H1 (cell line): Measurements from ENCODE around the gene CENPP. TPM values are rescaled to one million over a fixed set of nuclear protein-coding genes. Genes with fewer than 3 reads are reported as not detected.

Experiments used
- CTCF ChIA-PET: fragments of 300-600 bp; sonication (Branson Sonifier 250); formaldehyde crosslinking; loops from one replicate; lab custom pipeline; 2021; ENCODE audit not compliant: partially characterized antibody; lab: Charles Lee
- POLR2A ChIA-PET: fragments of 300-600 bp; sonication (Branson Sonifier 250); formaldehyde crosslinking; loops from one replicate; lab custom pipeline; 2021; ENCODE audit warnings: inconsistent platforms; ENCODE audit not compliant: partially characterized antibody; lab: Charles Lee
- DNase-seq, 2 experiments: peaks; one replicate each; pipeline versions ENCODE4 v3.0.0 to v3.0.0-alpha.2; 2010 to 2022; ENCODE audit warnings: low spot score in 2 of 2, low read depth in 1 of 2, mixed read lengths in 1 of 2
- FAIRE-seq: peaks from 2 replicates; lab custom pipeline; 2011; peaks lifted over from hg19 to GRCh38; lab: Jason Lieb, UNC
- H2AFZ ChIP-seq: 2 replicates; pipeline ENCODE4 v1.8.1; 2012; ENCODE audit warnings: low read length, inconsistent platforms
- H2AK5ac ChIP-seq: 2 replicates; pipeline ENCODE4 v1.6.1; 2013; ENCODE audit warnings: low read depth, low read length
- H2BK120ac ChIP-seq: replicated peaks from 2 replicates; pipeline ENCODE3; 2013; ENCODE audit warnings: low read depth, low read length, inconsistent platforms
- H2BK12ac ChIP-seq: 2 replicates; pipeline ENCODE4 v1.6.1; 2013; ENCODE audit warnings: low read depth, low read length
- H2BK15ac ChIP-seq: 2 replicates; pipeline ENCODE4 v1.6.1; 2013; ENCODE audit warnings: low read length
- H2BK20ac ChIP-seq: 2 replicates; pipeline ENCODE4 v1.6.1; 2013; ENCODE audit warnings: low read length
- H2BK5ac ChIP-seq: 2 replicates; pipeline ENCODE4 v1.6.1; 2013; ENCODE audit warnings: low read depth, low read length
- H3K14ac ChIP-seq: 2 replicates; pipeline ENCODE4 v1.6.1; 2013; ENCODE audit warnings: inconsistent platforms; ENCODE audit not compliant: insufficient read length
- H3K18ac ChIP-seq: 2 replicates; pipeline ENCODE4 v1.6.1; 2013; ENCODE audit warnings: low read length; ENCODE audit errors: extremely low read depth
- H3K23ac ChIP-seq: 2 replicates; pipeline ENCODE4 v1.6.1; 2013; ENCODE audit warnings: inconsistent platforms; ENCODE audit not compliant: insufficient read length
- H3K23me2 ChIP-seq: 2 replicates; pipeline ENCODE4 v1.6.1; 2013; ENCODE audit warnings: low read depth, low read length
- H3K27ac ChIP-seq: 2 replicates; pipeline ENCODE4 v1.6.1; 2011; ENCODE audit warnings: low read depth, low read length, inconsistent platforms
- H3K27me3 ChIP-seq, 4 experiments: replicated peaks in 1 of 4; 1 replicate in 1 of 4; 2 replicates in 3 of 4; pipeline versions ENCODE4 v1.6.1 to v1.8.1; 2011 to 2013; ENCODE audit warnings: low read length in 3 of 4, mild to moderate bottlenecking in 3 of 4, inconsistent platforms in 2 of 4, mixed read lengths in 2 of 4, moderate library complexity in 1 of 4; ENCODE audit not compliant: control insufficient read depth in 3 of 4, insufficient read depth in 3 of 4; ENCODE audit errors: extremely low read depth in 1 of 4
- H3K36me3 ChIP-seq, 4 experiments: 2 replicates each; pipeline versions ENCODE4 v1.6.1 to v1.8.1; 2011 to 2013; ENCODE audit warnings: mild to moderate bottlenecking in 4 of 4, low read length in 3 of 4, moderate library complexity in 2 of 4, control low read depth in 1 of 4, inconsistent platforms in 1 of 4; ENCODE audit not compliant: insufficient read depth in 4 of 4, control insufficient read depth in 2 of 4
- H3K4ac ChIP-seq: replicated peaks from 2 replicates; pipeline ENCODE3; 2013; ENCODE audit warnings: low read length, low read depth, mixed read lengths, inconsistent platforms; ENCODE audit not compliant: insufficient read length
- H3K4me1 ChIP-seq, 4 experiments: replicated peaks in 1 of 4; 1 replicate in 1 of 4; 2 replicates in 3 of 4; pipeline versions ENCODE4 v1.6.1 to v1.8.1; 2011 to 2013; ENCODE audit warnings: low read length in 3 of 4, inconsistent platforms in 2 of 4, mixed read lengths in 1 of 4; ENCODE audit not compliant: insufficient read depth in 4 of 4, control insufficient read depth in 3 of 4
- H3K4me2 ChIP-seq, 2 experiments: 2 replicates each; pipeline versions ENCODE4 v1.6.1 to v1.8.1; 2011 to 2013; ENCODE audit warnings: low read depth in 2 of 2, low read length in 2 of 2, control low read depth in 1 of 2, inconsistent platforms in 1 of 2, mild to moderate bottlenecking in 1 of 2; ENCODE audit not compliant: insufficient read depth in 1 of 2
- H3K4me3 ChIP-seq, 4 experiments: fragments of 200-600, 300-600 bp in 1 of 4; sonication (generic), shearing (Covaris generic), sonication (Bioruptor Twin) in 1 of 4; 2 replicates each; pipeline versions ENCODE4 v1.5.1 to v1.8.1; 2011 to 2016; ENCODE audit warnings: low read length in 4 of 4, low read depth in 3 of 4, control low read depth in 2 of 4, inconsistent platforms in 2 of 4, mild to moderate bottlenecking in 2 of 4, mixed read lengths in 1 of 4, moderate library complexity in 1 of 4; ENCODE audit not compliant: insufficient read depth in 2 of 4; ENCODE audit errors: extremely low read depth in 1 of 4
- H3K56ac ChIP-seq: replicated peaks from 2 replicates; pipeline ENCODE3; 2013; ENCODE audit warnings: low read depth, mild to moderate bottlenecking, mixed read lengths, low read length, inconsistent platforms; ENCODE audit not compliant: insufficient read length
- H3K79me1 ChIP-seq: 2 replicates; pipeline ENCODE4 v1.6.1; 2013; ENCODE audit warnings: low read depth, low read length, control low read depth
- H3K79me2 ChIP-seq, 2 experiments: 2 replicates each; pipeline versions ENCODE4 v1.6.1 to v1.8.1; 2012 to 2013; ENCODE audit warnings: low read length in 2 of 2, mild to moderate bottlenecking in 2 of 2, inconsistent platforms in 1 of 2; ENCODE audit not compliant: insufficient read depth in 2 of 2, control insufficient read depth in 1 of 2
- H3K9ac ChIP-seq, 4 experiments: replicated peaks in 1 of 4; 1 replicate in 1 of 4; 2 replicates in 3 of 4; pipeline versions ENCODE4 v1.6.1 to v1.8.1; 2011 to 2013; ENCODE audit warnings: low read depth in 3 of 4, low read length in 3 of 4, control low read depth in 2 of 4, mild to moderate bottlenecking in 2 of 4, moderate library complexity in 2 of 4, inconsistent platforms in 1 of 4; ENCODE audit errors: extremely low read depth in 1 of 4
- H3K9me3 ChIP-seq, 2 experiments: 2 replicates each; pipeline versions ENCODE4 v1.6.1 to v1.8.1; 2012 to 2013; ENCODE audit warnings: mild to moderate bottlenecking in 2 of 2, moderate library complexity in 2 of 2, control low read depth in 1 of 2, inconsistent platforms in 1 of 2, low read depth in 1 of 2, low read length in 1 of 2, mixed read lengths in 1 of 2; ENCODE audit not compliant: insufficient read depth in 2 of 2
- H4K20me1 ChIP-seq, 2 experiments: replicated peaks in 1 of 2; 2 replicates each; pipeline versions ENCODE3 to v1.8.1; 2011 to 2013; ENCODE audit warnings: inconsistent platforms in 2 of 2, low read length in 2 of 2, mild to moderate bottlenecking in 1 of 2; ENCODE audit not compliant: insufficient read depth in 2 of 2, control insufficient read depth in 1 of 2
- H4K5ac ChIP-seq: 2 replicates; pipeline ENCODE4 v1.6.1; 2013; ENCODE audit warnings: low read length, low read depth, mixed read lengths, inconsistent platforms; ENCODE audit not compliant: insufficient read length
- H4K8ac ChIP-seq: 2 replicates; pipeline ENCODE4 v1.8.0; 2013; ENCODE audit warnings: mild to moderate bottlenecking, moderate library complexity, low read length, inconsistent platforms; ENCODE audit not compliant: insufficient read depth; ENCODE audit errors: extremely low read depth
- H4K91ac ChIP-seq: replicated peaks from 2 replicates; pipeline ENCODE3; 2013; ENCODE audit warnings: low read length, mixed read lengths, inconsistent platforms; ENCODE audit not compliant: insufficient read length
- RXRA ChIP-seq: IDR thresholded peaks from 2 replicates; pipeline ENCODE4 v1.6.1; 2011; ENCODE audit warnings: low read depth, mild to moderate bottlenecking, low read length, moderate library complexity; ENCODE audit not compliant: insufficient read depth
- WGBS, 2 experiments: shearing (Covaris generic) in 1 of 2; methylation state at CpG; one replicate each; pipeline versions ENCODE4 v1.1.6 to v1.1.7; 2013 to 2015; ENCODE audit warnings: low lambda C conversion rate in 2 of 2, mixed read lengths in 2 of 2, inconsistent platforms in 1 of 2, low coverage in 1 of 2, missing lambda C conversion rate in 1 of 2; ENCODE audit not compliant: insufficient replicate concordance in 2 of 2, insufficient coverage in 1 of 2, insufficient read length in 1 of 2; ENCODE audit errors: extremely low coverage in 1 of 2, missing lambda C conversion rate in 1 of 2; 5-methylcytosine and 5-hydroxymethylcytosine counted together
- polyA plus RNA-seq, 7 experiments: library from polyadenylated mRNA; depleted of rRNA in 3 of 7; stranded (reverse) in 5 of 7; unstranded in 2 of 7; fragments of >200 nt in 5 of 7; fragments of 200-250 nt in 2 of 7; gene quantifications; 1 replicate in 5 of 7; 2 replicates in 1 of 7; 4 replicates in 1 of 7; pipeline versions ENCODE4 v1.2.1 to v1.2.3, GENCODE V29; 2011 to 2013; ENCODE audit warnings: missing spikeins in 2 of 7, mixed read lengths in 2 of 7
- total RNA-seq: library from RNA; stranded (reverse); fragmentation: NEBNext Ultra II Directional; extraction: Animal tissue kit (Norgen Biotek cat#: 25700); gene quantifications from 2 replicates; pipeline ENCODE4 v1.2.1, GENCODE V29; 2021

CENPP gene
- total and polyA plus RNA-seq, 2 of the 8 experiments (the other 6 are each of a cell fraction or from before 2014, with no cell fraction given): 2.7 to 10.8 TPM

- Histone ChIP-seq H4K5ac (no peak overlapping the region), H3K27me3 (no peaks in the 10 kb centered on the region), H3K4ac (no peak overlapping the region), H2BK12ac (no peak overlapping the region), H3K4me1 (no peaks in the 10 kb centered on the region), H3K14ac (no peak overlapping the region), H4K91ac (no peak overlapping the region), H3K18ac (no peak overlapping the region), H3K56ac (no peak overlapping the region), H3K27ac (no peak overlapping the region), H2BK15ac (no peak overlapping the region), H4K20me1 (peaks cover 0 to 2% of the 10 kb centered on the region in 2 experiments), H3K4me2 (no peak overlapping the region), H3K9ac (no peak overlapping the region), H2BK5ac (no peak overlapping the region), H3K36me3 (peaks cover 22 to 64% (median 42%) of the 10 kb centered on the region in 4 experiments), H2BK20ac (no peak overlapping the region), H3K79me2 (peaks cover 0 to 6% of the 10 kb centered on the region in 2 experiments; a peak in 2 of 4 replicates), H3K79me1 (no peaks in the 10 kb centered on the region), H3K23ac (no peak overlapping the region), H4K8ac (no peak overlapping the region), H2AFZ (no peak overlapping the region), H3K9me3 (no peaks in the 10 kb centered on the region), H2BK120ac (no peak overlapping the region), H2AK5ac (no peak overlapping the region), H3K23me2 (no peaks in the 10 kb centered on the region), H3K4me3 (no peak overlapping the region)
- POLR2A ChIA-PET: no interaction called here
- FAIRE-seq (no peak), DNase-seq (no peak)
- TF ChIP-seq RXRA: no peak
- CTCF ChIA-PET: no interaction called here
- WGBS, 2 experiments: 91% methylated on average over 3 of the region's 3 CpGs; no CpG with 5 or more reads in 1 of the 2 experiments
Observed at GRCh38 chr9:92310562-92310961, 15.2 kb upstream of the CENPP start.
